A673 (cell line): ENCODE data around the gene TMEFF2. TPM values are rescaled to one million over a fixed set of nuclear protein-coding genes. Genes with fewer than 3 reads are reported as not detected.

Source experiments
- BruUV-seq: library from RNA; stranded (reverse); fragments of 400-500 nt; replicated peaks from 2 replicates; lab custom pipeline; 2021; lab: Mats Ljungman, UMichigan
- CTCF ChIA-PET: fragments of 300-600 bp; sonication (Branson Sonifier 250); formaldehyde crosslinking; loops from one replicate; lab custom pipeline; 2022; ENCODE audit warnings: antibody characterized with exemption; lab: Charles Lee
- POLR2A ChIA-PET: fragments of 300-600 bp; sonication (Branson Sonifier 250); formaldehyde crosslinking; loops from one replicate; lab custom pipeline; 2022; ENCODE audit warnings: antibody characterized with exemption; ENCODE audit not compliant: low non-redundant PET; lab: Charles Lee
- DNase-seq: peaks from one replicate; pipeline ENCODE4 v3.0.0-alpha.2; 2015; ENCODE audit warnings: low spot score
- H3K27ac ChIP-seq: fragments of 200-600 bp; sonication (generic); 2 replicates; pipeline ENCODE4 v1.5.1; 2016; ENCODE audit warnings: mixed run types, low read depth, mild to moderate bottlenecking, mixed read lengths, antibody characterized with exemption, low read length; ENCODE audit not compliant: poor library complexity, severe bottlenecking
- H3K27me3 ChIP-seq: fragments of 200-600 bp; sonication (generic); replicated peaks from 2 replicates; pipeline ENCODE4 v1.6.1; 2017; ENCODE audit warnings: mixed run types, low read depth, mild to moderate bottlenecking, mixed read lengths, antibody characterized with exemption, low read length; ENCODE audit not compliant: insufficient read depth, poor library complexity
- H3K36me3 ChIP-seq: fragments of 200-600 bp; sonication (generic); 2 replicates; pipeline ENCODE4 v1.6.1; 2016; ENCODE audit warnings: mixed run types, mild to moderate bottlenecking, mixed read lengths, antibody characterized with exemption, low read length; ENCODE audit not compliant: insufficient read depth, poor library complexity, severe bottlenecking
- H3K4me1 ChIP-seq: fragments of 200-600 bp; sonication (generic); 2 replicates; pipeline ENCODE4 v1.6.1; 2017; ENCODE audit warnings: mixed run types, mild to moderate bottlenecking, mixed read lengths, antibody characterized with exemption, low read length; ENCODE audit not compliant: insufficient read depth, poor library complexity, severe bottlenecking
- H3K4me3 ChIP-seq: fragments of 200-600 bp; sonication (generic); 2 replicates; pipeline ENCODE4 v1.5.1; 2016; ENCODE audit warnings: low read depth, mixed run types, mild to moderate bottlenecking, mixed read lengths, low read length; ENCODE audit not compliant: poor library complexity, severe bottlenecking
- H3K9me3 ChIP-seq: fragments of 200-600 bp; sonication (generic); 2 replicates; pipeline ENCODE4 v1.6.1; 2016; ENCODE audit warnings: mixed run types, low read depth, mild to moderate bottlenecking, mixed read lengths, antibody characterized with exemption, low read length; ENCODE audit not compliant: poor library complexity, severe bottlenecking
- CTCF ChIP-seq: fragments of 300-800, 200-600 bp; sonication (generic); conservative IDR thresholded peaks from 2 replicates; pipeline ENCODE4 v1.5.1; 2017; ENCODE audit warnings: low read depth, mild to moderate bottlenecking, antibody characterized with exemption, low read length, moderate library complexity, mixed read lengths
- EZH2 ChIP-seq: fragments of 200-600 bp; sonication (generic); IDR thresholded peaks from 2 replicates; pipeline ENCODE4 v1.6.1; 2017; ENCODE audit warnings: borderline replicate concordance, low read depth, mild to moderate bottlenecking, mixed read lengths, antibody characterized with exemption, low read length; ENCODE audit not compliant: poor library complexity, severe bottlenecking
- intact Hi-C: fragments of 100-400 bp; cut with micrococcal nuclease; formaldehyde crosslinking; loops from one replicate; pipeline ENCODE4 v1.10.0; 2022; ENCODE audit not compliant: unreplicated experiment
- total RNA-seq: library from RNA; stranded (reverse); gene quantifications from 2 replicates; pipeline ENCODE4 v1.2.3, GENCODE V29; 2021

TMEFF2 gene
- total RNA-seq, 1 experiment from 2014 or later, result 7.0 TPM

GRCh38 chr2:192025637-192026036 is 169.1 kb downstream of the TMEFF2 start:
- intact Hi-C loops, result no loop called here
- no peak for DNase-seq
- POLR2A ChIA-PET, result no interaction called here
- no peaks in the 10 kb centered on the region for H3K27me3 ChIP-seq
- H3K4me1 ChIP-seq, result peaks cover 20% of the 10 kb centered on the region
- no peaks in the 10 kb centered on the region for H3K9me3 ChIP-seq
- H3K4me3 ChIP-seq, result no peak overlapping the region
- no peaks in the 10 kb centered on the region for H3K36me3 ChIP-seq
- CTCF ChIA-PET, result no interaction called here
- H3K27ac ChIP-seq, result no peak overlapping the region
- TF ChIP-seq CTCF (0 out of 2 replicates have a peak, but pooled peaks have one; percentile 17), EZH2 (no peak)
- BruUV-seq, result no TSS peak

GRCh38 chr2:192023006-192023405 is 171.7 kb downstream of the TMEFF2 start:
- Histone ChIP-seq H3K36me3 (no peaks in the 10 kb centered on the region), H3K4me3 (no peak overlapping the region), H3K4me1 (peaks cover 20% of the 10 kb centered on the region), H3K27ac (no peak overlapping the region), H3K27me3 (no peaks in the 10 kb centered on the region), H3K9me3 (no peaks in the 10 kb centered on the region)
- ChIA-PET POLR2A (no interaction called here), CTCF (no interaction called here)
- no peak for DNase-seq
- TF ChIP-seq CTCF (no peak), EZH2 (no peak)
- BruUV-seq, result no TSS peak
- intact Hi-C loops, result no loop called here

- intact Hi-C loops, result no loop called here
- ChIA-PET POLR2A (no interaction called here), CTCF (no interaction called here)
- Histone ChIP-seq H3K9me3 (no peaks in the 10 kb centered on the region), H3K4me1 (no peaks in the 10 kb centered on the region), H3K4me3 (no peak overlapping the region), H3K36me3 (no peaks in the 10 kb centered on the region), H3K27ac (no peak overlapping the region), H3K27me3 (no peaks in the 10 kb centered on the region)
- DNase-seq, result no peak
- BruUV-seq, result no TSS peak
- no peak for TF ChIP-seq EZH2
- no peak for TF ChIP-seq CTCF
These were observed 176.9 kb downstream of the TMEFF2 start for GRCh38 chr2:192017844-192018243.
